DOHH2 (cell line): ENCODE results near the gene MCC.

Source experiments
- EZH2phosphoT487 ChIP-seq: fragments of 200-600 bp; sonication (generic); IDR thresholded peaks from 2 replicates; pipeline ENCODE4 v1.6.1; 2017; ENCODE audit warnings: borderline replicate concordance, mild to moderate bottlenecking, antibody characterized with exemption, low read length, moderate library complexity, mixed read lengths
- TF ChIP-seq, protein P1 (sequence below): fragments of 200-600 bp; sonication (generic); IDR thresholded peaks from one replicate; pipeline ENCODE4 v1.5.1; 2014; ENCODE audit warnings: antibody characterized with exemption, mild to moderate bottlenecking, low read depth, low read length; ENCODE audit not compliant: poor library complexity, severe bottlenecking

GRCh38 chr5:113513384-113514288 lies 25.4 kb upstream of the MCC start, which contains the start of gene YTHDC2:
- TF ChIP-seq, protein P1, sequence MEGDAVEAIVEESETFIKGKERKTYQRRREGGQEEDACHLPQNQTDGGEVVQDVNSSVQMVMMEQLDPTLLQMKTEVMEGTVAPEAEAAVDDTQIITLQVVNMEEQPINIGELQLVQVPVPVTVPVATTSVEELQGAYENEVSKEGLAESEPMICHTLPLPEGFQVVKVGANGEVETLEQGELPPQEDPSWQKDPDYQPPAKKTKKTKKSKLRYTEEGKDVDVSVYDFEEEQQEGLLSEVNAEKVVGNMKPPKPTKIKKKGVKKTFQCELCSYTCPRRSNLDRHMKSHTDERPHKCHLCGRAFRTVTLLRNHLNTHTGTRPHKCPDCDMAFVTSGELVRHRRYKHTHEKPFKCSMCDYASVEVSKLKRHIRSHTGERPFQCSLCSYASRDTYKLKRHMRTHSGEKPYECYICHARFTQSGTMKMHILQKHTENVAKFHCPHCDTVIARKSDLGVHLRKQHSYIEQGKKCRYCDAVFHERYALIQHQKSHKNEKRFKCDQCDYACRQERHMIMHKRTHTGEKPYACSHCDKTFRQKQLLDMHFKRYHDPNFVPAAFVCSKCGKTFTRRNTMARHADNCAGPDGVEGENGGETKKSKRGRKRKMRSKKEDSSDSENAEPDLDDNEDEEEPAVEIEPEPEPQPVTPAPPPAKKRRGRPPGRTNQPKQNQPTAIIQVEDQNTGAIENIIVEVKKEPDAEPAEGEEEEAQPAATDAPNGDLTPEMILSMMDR = peak; percentile 41
- TF ChIP-seq EZH2phosphoT487 = no peak
